Glutamatergic neuron (in vitro differentiated cells): ENCODE measurements around the gene PKD2. TPM values are rescaled to one million over a fixed set of nuclear protein-coding genes. Genes with fewer than 3 reads are reported as not detected.
"Not testable (repeated sequence)": the region's sequence is repeated elsewhere in the genome, so short reads cannot be mapped to it uniquely, and the experiment has no call there.

Experiments
- DNase-seq: peaks from one replicate; pipeline ENCODE4 v3.0.0; 2022
- H3K27ac Mint-ChIP-seq: one replicate; pipeline ENCODE4 v1.8.0; 2020; ENCODE audit warnings: mild to moderate bottlenecking, mixed read lengths, inconsistent platforms; ENCODE audit not compliant: unreplicated experiment
- H3K27me3 Mint-ChIP-seq: one replicate; pipeline ENCODE4 v1.8.0; 2020; ENCODE audit warnings: mild to moderate bottlenecking, moderate library complexity, mixed read lengths, inconsistent platforms; ENCODE audit not compliant: unreplicated experiment
- H3K36me3 Mint-ChIP-seq: one replicate; pipeline ENCODE4 v1.8.0; 2020; ENCODE audit warnings: mild to moderate bottlenecking, mixed read lengths, inconsistent platforms; ENCODE audit not compliant: unreplicated experiment
- H3K4me1 Mint-ChIP-seq: one replicate; pipeline ENCODE4 v1.8.0; 2020; ENCODE audit warnings: mild to moderate bottlenecking, low read depth, mixed read lengths, inconsistent platforms; ENCODE audit not compliant: unreplicated experiment
- H3K4me3 Mint-ChIP-seq: one replicate; pipeline ENCODE4 v1.8.0; 2020; ENCODE audit warnings: mild to moderate bottlenecking, mixed read lengths, inconsistent platforms; ENCODE audit not compliant: unreplicated experiment
- H3K9me3 Mint-ChIP-seq: one replicate; pipeline ENCODE4 v1.8.0; 2020; ENCODE audit warnings: mild to moderate bottlenecking, moderate library complexity, mixed read lengths, inconsistent platforms; ENCODE audit not compliant: unreplicated experiment
- total RNA-seq: library from RNA; stranded (reverse); fragmentation: NEBNext Ultra II Directional; extraction: Animal tissue kit (Norgen Biotek cat#: 25700); gene quantifications from one replicate; pipeline ENCODE4 v1.2.1, GENCODE V29; 2021; ENCODE audit not compliant: unreplicated experiment
- TF ChIP-seq, protein P1 (sequence below): fragments of 200-600 bp; sonication (generic); IDR thresholded peaks from one replicate; pipeline ENCODE4 v1.5.0; 2021; ENCODE audit not compliant: partially characterized antibody, unreplicated experiment

PKD2 gene
- total RNA-seq, 1 donor from 2014 or later = 20.7 TPM

DNA sequence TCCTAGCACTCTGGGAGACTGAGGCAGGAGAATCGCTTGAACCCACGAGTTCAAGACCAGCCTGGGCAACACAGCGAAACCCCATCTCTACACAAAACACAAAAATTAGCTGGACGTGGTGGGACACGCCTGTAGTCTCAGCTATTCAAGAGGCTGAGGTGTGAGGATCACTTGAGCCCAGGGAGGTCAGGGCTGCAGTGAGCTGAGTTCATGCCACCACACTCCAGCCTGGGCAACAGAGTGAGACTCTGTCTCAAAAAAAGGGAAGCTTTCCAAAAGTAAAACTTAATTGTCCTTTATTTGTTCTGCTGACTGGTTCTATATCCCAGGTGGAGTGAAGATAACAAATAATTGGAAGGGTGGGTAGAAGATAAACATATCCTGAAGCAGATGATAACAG is 105.4 kb downstream of the PKD2 start:
- no peaks in the 10 kb centered on the region for H3K36me3 Mint-ChIP-seq
- H3K27ac Mint-ChIP-seq = no peak overlapping the region
- TF ChIP-seq, protein P1, sequence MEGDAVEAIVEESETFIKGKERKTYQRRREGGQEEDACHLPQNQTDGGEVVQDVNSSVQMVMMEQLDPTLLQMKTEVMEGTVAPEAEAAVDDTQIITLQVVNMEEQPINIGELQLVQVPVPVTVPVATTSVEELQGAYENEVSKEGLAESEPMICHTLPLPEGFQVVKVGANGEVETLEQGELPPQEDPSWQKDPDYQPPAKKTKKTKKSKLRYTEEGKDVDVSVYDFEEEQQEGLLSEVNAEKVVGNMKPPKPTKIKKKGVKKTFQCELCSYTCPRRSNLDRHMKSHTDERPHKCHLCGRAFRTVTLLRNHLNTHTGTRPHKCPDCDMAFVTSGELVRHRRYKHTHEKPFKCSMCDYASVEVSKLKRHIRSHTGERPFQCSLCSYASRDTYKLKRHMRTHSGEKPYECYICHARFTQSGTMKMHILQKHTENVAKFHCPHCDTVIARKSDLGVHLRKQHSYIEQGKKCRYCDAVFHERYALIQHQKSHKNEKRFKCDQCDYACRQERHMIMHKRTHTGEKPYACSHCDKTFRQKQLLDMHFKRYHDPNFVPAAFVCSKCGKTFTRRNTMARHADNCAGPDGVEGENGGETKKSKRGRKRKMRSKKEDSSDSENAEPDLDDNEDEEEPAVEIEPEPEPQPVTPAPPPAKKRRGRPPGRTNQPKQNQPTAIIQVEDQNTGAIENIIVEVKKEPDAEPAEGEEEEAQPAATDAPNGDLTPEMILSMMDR = no peak
- H3K9me3 Mint-ChIP-seq = peaks cover 4% of the 10 kb centered on the region
- H3K4me1 Mint-ChIP-seq = no peaks in the 10 kb centered on the region
- H3K27me3 Mint-ChIP-seq = peaks cover 2% of the 10 kb centered on the region
- H3K4me3 Mint-ChIP-seq = no peak overlapping the region
- no peak for DNase-seq

DNA sequence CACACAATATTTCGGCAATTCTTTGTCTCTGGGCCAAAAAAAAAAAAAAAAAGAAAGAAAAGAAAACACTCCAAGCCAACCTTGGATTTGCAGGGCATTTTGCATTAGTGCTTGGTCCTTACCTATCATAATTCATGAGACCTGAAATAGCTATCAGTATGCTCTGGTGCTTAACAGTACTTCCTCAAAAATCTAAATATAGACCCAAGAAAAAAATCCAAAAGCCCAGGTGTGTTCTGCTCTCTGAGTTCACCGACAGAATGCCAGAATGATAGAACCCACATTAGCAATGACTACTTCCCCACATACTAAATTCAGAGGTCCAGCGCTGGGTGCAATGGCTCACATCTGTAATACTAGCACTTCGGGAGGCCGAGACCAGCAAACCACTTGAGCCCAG is 108.2 kb downstream of the PKD2 start:
- Mint-ChIP-seq H3K27me3 (peaks cover 2% of the 10 kb centered on the region), H3K36me3 (peaks cover 17% of the 10 kb centered on the region), H3K27ac (no peak overlapping the region), H3K4me3 (no peak overlapping the region), H3K4me1 (no peaks in the 10 kb centered on the region), H3K9me3 (peaks cover 8% of the 10 kb centered on the region)
- TF ChIP-seq, protein P1 = no peak
- DNase-seq = no peak

DNA sequence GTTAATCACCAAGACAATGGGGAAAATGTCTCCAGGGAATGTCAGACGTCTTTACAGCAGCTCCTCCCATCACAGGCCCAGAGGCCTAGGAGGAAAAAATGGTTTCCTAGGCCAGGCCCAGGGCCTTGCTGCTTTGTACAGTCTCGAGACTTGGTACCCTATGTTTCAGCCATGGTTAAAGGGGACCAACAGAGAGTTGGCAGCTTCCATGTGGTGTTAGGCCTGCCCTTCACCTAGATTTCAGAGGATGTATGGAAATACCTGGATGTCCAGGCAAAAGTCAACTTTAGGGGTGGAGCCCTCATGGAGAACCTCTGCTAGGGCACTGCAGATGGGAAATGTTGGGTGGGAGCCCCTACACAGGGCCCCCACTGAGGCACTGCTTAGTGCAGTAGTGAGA is 112.5 kb downstream of the PKD2 start:
- no peak overlapping the region for H3K27ac Mint-ChIP-seq
- no peaks in the 10 kb centered on the region for H3K27me3 Mint-ChIP-seq
- DNase-seq = no peak
- H3K4me3 Mint-ChIP-seq = no peak overlapping the region
- H3K36me3 Mint-ChIP-seq = peaks cover 39% of the 10 kb centered on the region
- TF ChIP-seq, protein P1 = no peak
- H3K9me3 Mint-ChIP-seq = peaks cover 17% of the 10 kb centered on the region
- no peaks in the 10 kb centered on the region for H3K4me1 Mint-ChIP-seq

DNA sequence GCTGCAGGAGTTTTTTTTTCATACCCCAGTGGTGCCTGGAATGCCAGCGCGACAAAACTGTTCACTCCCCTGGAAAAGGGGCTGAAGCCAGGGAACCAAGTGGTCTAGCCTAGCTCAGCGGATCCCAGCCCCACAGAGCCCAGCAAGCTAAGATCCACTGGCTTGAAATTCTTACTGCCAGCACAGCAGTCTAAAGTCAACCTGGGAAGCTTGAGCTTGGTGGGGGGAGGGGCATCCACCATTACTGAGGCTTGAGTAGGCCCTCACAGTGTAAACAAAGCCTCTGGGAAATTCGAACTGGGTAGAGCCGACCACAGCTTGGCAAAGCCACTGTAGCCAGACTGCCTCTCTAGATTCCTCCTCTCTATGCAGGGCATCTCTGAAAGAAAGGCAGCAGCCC is 114.8 kb downstream of the PKD2 start:
- DNase-seq, H3K27me3 Mint-ChIP-seq, H3K4me1 Mint-ChIP-seq, H3K27ac Mint-ChIP-seq, H3K4me3 Mint-ChIP-seq: not testable (repeated sequence)
- peaks cover 16% of the 10 kb centered on the region for H3K9me3 Mint-ChIP-seq
- H3K36me3 Mint-ChIP-seq = peaks cover 39% of the 10 kb centered on the region

Other genes starting within 250 kb of the PKD2 start
- gene IBSP, start 208.1 kb upstream of the PKD2 start, total RNA-seq = not detected
- gene MEPE, start 174.7 kb upstream of the PKD2 start, total RNA-seq = not detected
- 1.1 TPM for gene SPP1, start 31.9 kb upstream of the PKD2 start, total RNA-seq
- not detected for gene ABCG2, start 151.0 kb downstream of the PKD2 start, total RNA-seq